Fibroblast of skin of right quadriceps (primary cell): Measurements from ENCODE around the gene SOHLH2.
A peak's percentile ranks its signal among the peaks of the same experiment; 100 is the strongest.

Source experiments
- DNase-seq: peaks from one replicate; pipeline ENCODE4 v3.0.0-alpha.2; 2013

Gene SOHLH2

DNA sequence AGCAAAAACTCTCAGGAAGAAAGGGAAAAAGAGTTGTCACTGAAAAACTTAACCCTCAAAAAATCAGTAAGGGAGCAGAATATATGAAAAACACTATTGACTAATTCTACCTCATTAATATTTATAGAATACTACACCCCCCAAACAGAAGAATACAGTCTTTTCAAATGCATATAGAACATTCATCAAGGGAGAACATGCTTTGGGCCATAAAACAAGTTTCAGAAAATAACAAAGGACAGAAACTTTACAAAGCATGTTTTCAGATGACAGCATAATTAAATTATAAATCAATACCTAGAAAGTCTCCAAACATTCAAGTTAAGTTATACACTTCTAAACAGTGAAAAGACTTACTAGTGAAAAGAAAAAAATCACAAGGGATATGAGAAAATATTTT lies 30.5 kb downstream of the SOHLH2 start:
- DNase-seq: no peak

DNA sequence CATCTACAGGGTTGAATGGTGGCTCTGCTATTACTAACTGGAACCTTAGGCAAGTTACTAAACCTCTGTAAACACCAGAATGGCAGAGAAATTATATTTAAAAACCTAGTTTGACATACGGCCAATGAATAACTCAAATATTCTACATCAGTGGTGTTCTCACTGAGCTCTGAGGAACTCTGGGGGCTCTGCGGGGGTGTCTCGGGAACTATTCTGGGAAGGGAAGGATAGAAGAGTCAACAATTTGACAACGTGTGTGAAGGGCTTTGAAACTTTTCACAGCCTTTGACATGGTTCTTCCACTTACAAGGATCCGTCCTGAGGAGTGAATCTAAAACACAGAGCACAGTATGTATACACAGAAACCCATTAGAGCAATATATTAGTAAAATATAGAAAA lies 38.7 kb downstream of the SOHLH2 start:
- DNase-seq: no peak

DNA sequence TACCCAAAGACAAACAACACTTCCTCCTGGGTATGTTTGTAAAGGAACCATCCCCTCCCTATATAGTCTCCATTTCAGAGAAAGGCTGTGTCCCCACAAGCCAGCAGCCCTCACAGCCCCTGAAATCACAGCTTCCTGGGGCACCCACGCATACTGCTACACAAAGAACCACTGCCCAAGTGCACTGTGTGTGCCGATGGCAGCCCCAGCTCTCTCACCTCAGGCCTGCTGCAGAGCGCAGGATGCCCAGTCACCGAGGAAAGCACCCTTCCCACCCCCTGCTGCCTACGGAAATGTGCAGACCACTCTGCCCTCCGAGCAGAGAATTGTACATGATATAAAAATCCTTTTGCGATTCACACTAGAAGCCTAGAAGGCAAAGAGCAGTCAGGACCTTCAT lies 39.4 kb downstream of the SOHLH2 start:
- DNase-seq: no peak

DNA sequence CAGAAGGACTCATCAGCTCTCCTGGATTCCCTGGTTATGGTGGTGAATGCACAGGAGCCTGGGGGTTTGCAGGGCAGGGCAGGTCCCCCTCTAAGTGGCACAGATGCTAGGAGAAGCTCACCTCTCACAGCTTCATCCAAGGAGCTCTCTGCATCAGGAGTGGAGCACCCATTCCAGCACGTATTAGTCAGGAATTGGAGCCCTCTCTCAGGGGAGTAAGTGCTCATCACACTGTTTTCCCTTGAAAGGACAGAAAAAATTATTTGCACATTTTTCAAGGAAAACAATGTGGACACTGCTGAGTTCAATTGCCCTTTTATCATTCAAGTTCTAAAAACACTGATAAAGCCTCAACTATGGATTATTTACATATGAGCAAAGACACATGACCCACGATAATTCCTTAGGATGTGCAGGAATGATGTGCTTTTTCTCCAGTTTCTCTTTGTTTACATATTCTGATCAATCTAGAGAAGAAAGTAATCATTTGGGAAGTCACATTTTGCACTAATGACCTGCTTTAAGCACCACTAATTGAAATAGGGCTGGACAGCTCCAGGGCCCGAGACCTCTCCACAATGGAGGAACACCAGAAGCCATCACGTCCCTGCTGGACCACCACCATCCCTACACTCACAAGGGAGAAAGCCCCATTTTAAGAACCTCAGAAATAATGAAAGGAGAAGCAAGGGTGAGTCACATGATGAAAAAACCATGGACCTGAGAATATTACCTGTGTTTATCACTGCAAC lies 40.6 kb downstream of the SOHLH2 start:
- no peak for DNase-seq

DNA sequence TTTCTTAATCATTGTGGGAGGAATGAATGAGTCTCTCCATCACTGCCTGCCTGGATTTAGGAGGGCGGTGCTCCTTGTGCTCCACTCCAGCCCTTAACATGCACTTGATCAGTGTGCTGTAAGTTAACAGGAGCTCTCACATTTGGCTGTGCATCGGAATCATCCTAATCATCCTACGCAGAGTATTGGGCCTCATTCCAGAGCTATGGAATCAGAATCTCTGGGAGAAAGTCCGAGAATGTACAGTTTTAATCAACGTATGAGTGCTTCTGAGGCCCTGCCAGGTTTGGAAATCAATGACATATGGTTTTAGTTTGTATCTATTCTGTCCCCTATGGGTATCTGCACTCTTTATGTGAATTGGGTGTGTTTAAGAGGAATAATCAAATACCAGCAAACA lies 48.3 kb downstream of the SOHLH2 start:
- DNase-seq: peak; percentile 85

DNA sequence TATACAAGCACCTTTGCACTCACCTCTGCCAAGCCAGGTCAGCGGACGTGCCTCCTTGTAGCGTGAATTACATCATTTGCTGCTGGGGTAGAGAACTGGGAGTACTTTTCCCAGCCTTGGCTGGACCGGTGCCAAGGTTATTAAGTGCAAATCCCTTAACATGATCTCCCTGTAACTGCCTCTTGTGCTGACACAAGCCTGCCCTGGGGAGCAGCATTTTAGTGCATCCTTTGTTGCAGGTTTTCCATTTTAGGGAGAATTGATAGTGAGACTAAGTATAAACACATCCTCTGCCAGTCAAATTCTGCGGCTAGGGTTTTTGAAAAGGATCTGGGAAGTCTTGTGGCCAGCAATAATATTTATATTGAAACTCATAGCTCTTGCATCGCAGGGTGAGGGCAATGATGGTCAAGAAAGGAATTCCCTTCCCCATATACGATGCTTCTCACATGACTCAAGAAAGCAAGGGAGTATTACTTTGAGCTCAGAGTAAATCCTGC lies 50.5 kb downstream of the SOHLH2 start:
- DNase-seq: peak; percentile 92

DNA sequence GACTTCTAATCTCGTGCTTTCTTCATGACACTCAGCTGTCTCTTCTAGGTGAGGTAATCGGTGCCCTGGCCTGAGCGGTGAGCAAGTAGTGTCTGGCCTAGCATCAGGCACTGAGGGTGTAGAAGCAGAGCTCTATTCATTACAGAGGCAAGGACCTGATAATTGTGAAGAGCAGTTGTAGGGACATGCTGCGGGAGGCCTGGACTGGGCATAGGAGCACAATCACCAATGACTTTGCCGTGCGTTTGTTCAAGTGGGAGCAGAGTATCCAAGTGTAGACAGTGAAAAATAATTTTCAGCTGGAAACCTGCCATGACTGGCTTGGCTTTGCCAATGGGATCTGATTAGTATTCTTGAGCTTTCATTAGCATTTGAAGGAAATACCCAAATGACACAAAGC lies 51.1 kb downstream of the SOHLH2 start:
- no peak for DNase-seq

DNA sequence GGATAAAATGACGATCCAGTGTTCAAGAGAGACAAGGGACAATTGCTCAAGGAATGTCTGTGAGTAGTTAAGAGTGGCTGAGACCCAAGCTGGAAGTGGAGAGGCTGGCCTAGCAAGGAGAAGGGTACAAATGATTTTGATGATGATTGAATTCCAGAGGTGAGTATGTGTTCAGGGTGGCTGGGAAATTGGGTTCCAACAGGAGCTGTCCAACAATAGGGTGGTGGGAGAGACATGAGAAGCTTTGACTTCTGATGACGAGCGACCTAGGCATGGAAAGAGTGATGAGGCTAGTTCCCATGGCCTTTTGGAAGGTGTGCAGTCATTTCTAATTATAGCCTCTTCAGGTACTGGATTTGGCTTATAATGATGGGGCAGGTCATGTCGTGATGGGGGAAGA lies 54.1 kb downstream of the SOHLH2 start:
- DNase-seq: no peak

DNA sequence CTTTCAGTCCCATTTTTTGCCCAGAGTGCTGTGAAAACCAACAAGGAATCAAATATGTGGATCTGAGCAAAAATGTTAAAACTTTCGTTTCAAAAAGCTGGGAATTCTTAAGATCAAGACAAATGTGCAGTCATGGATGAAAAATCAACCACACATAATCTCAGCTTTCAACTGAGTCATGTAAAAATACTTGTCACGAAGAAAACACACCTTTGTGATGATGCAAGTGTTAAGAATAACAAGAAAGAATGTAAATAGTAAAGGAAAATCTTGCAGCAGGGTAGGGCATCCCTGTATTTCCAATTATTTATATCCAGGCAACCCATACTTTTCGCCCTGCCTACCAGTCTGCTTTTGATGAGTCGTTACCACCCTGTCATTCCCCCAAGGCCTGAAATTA lies 55.7 kb downstream of the SOHLH2 start:
- DNase-seq: peak; percentile 17

DNA sequence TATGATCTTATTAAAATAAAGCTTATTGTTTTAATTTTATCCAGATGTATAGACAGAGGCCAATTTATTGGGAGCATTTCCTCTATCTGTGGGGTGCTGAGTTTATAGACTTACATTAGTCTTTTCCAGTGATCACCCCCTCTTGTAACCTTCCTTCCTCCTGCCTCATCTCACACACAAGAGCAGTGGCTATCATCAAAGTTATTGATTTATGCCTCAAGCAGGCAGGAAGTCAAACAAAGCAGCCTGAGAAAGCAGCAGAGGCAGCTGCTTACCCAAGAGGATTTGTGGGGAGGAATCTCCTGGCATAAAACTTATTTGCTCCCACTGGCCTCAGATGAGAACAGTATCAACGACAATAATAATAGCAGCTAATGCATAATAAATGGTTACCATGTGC lies 56.9 kb downstream of the SOHLH2 start:
- DNase-seq: peak; percentile 64

DNA sequence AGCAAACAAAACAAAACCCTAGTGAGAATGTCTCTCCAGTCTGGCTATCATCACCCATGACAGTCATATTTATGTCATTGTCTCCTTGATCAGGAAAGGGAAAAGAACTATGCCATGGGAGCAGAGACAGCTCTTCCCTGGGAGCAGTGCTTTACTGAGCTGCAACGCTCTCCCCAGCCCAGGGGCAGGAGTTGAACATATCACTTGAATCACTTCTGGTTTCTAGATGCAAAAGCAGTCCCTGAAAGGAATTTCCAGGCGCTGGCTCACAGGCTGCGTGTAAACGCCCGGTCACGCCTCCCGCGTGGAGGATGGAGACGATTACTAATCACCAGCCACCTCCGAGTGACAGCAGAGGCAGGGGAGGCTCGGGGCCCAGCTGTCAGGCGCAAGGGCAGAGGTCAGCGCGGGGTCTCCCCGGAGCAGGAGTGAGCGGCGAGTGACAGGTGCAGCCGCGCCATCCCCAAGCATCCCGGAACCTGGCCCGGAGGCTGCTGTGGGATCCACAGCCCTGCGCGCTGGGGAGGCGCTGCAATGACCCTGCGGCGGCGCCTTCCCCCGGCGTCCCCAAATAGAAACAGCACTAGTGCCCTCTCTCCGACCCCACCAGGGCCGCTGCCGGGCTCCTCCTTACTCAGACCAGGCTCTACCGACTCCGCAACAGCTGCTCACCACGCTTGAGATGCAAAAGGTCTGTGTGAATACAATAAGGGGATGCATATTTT lies 59.6 kb downstream of the SOHLH2 start:
- no peak for DNase-seq

DNA sequence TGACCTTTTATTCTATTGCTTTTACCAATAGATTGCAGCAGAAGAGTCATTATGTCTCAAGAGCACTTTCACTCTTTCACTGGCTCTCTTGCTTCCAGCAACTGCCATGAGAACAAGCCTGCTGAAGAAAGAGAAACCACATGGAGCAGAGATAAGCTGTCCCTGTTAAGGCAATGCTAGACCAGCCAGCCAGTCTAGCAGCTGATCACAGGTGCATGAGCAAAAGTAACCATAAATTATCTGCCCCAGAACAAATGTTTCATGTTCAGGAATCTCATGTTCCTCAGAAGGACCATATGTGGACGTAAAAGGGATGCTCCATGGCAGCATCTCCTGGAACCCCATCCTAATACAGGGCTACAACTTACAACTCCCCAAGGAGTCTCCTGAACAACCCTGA lies 62.8 kb downstream of the SOHLH2 start:
- DNase-seq: no peak

DNA sequence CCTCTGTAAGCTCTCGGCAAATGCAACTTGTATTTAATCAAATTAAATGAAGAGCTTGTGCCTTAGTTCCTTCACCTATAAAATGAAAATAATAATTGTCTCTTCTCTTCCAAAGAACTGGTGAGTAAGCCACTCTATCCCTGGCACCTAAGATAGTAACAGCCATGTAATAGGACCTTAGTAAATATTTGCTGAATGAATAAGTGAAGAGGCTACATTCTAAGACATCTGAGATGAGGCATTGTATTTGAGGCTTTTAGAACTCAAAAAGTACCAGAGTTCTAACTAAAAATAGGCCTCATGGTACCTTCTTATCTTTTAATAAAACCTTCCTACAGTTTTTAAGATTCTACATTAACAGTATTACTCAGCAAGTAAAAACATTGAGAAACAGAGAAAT lies 65.9 kb downstream of the SOHLH2 start:
- peak; percentile 27 for DNase-seq

DNA sequence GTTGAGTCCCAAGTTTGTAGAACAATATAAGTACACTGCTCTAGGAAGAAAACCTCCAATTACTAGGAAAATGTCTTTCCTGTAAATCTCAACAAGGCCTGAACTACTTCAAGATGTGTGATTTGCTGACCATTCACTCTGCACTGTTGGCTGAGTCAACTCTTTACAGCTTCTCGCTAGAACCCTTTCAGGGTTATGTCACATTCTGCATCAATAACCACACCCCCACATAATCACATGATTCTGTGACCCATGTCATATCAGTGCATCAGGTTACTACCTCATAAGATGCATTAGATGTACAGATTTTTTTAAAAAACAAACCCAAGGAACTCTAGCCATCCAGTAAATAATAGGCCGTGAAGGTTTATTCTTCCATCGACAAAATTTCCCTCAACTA lies 67.0 kb downstream of the SOHLH2 start:
- no peak for DNase-seq

DNA sequence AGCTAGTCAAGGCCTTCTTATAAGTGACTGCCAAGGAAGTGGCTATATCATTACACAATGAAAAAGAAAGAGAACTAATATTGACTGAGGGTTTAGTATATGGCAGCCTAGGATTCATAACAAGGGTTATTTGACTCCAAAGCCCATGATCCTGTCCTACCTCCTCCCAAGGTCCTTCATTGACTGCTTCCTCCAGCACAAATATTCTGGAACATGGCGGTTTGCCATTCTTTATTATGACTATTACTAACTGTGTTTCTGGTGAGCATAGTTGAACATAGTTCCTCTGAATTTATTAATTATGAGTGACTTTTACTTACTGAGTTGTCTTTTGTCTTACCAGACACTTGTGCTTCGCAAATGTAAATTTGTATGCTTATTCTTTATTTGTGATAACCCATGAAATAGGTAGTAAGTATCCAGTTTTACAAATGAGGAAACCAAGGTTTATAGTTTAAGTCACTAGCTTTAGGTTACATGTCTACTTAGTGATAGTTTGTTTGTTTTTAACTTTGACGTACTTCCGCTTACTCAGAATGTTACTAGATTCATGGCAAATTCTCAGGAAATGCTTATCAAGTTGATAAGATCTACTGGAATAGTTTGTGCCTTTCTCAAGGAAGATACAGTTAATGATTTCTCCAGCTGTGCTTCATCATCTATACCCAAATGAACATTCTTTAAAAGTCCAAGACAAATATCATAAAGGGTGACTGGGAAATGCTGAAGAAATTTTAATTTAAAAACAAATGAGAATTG lies 67.7 kb downstream of the SOHLH2 start:
- DNase-seq: no peak

DNA sequence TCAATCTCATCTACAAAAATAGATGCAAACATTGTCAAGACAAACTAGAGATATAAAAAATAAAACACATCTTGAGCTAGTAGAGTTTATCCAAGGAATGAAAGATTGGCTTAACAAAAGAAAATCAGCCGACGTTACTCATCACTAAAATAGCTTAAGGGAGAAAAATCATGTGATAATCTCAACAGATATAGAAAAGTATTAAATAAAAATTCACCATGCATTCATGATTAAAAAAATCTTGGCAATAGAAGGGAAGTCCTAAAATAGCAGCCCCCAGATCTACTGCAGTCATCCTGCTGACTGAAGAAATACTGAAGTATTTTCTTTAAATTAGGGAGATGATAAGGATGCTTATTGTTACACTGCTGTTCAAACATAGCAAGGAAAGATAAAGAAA lies 70.6 kb downstream of the SOHLH2 start:
- no peak for DNase-seq

DNA sequence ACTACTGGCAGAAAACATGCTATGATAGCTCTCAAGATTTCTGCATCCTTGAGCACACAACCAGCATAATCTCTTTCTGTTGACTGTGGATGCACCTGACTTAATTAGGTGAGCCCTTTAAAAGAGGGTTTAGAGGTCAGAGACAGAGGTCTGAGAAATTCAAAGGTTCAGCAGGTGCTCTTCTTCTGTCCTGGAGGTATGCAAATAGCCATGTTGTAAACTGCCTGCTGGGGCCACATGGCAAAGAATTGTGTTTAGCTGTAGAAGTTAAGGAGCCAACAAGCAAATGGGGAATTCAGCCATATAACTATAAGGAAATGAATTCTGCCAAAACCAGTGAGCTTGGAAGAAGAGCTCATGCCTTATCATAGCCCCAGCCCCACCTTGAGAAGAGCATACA lies 71.6 kb downstream of the SOHLH2 start:
- no peak for DNase-seq

DNA sequence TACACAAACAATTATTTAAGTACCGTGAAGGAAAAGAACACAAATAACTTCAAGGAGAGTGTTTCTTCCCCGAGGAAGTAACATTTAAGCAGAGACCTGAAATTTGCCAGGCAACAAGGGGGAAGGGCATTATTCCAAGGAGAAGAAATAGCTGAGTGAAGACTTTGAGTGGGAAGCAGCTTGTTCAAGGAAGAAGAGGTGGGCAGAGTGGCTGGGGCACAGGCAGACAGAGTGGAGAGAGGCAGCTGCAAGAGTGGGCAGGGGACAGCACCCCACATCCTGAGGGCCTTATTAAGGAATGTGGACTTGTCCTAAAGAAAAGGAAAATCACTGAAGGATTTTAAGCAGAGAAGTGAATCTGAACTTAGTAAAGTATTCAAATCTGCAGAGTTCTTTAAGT lies 78.5 kb downstream of the SOHLH2 start:
- DNase-seq: no peak

DNA sequence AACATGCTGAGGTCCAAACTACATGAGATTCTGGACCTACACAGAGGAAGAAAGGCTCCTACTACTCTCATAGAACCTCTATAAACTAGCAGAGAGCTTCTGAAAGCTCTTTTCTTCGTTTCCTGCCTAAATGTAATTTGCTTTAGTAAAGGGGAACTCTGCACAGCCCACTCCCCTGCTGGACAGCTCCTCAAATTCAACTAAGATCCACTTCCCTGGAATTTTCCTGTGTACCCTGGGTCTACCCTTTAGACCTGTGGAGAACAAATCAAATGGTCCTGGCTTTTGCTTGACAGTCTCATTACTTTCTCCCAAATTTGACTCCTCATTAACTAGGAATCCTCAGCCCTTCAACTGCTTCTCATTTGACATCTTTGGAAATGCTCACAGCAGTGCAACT lies 79.7 kb downstream of the SOHLH2 start:
- no peak for DNase-seq

DNA sequence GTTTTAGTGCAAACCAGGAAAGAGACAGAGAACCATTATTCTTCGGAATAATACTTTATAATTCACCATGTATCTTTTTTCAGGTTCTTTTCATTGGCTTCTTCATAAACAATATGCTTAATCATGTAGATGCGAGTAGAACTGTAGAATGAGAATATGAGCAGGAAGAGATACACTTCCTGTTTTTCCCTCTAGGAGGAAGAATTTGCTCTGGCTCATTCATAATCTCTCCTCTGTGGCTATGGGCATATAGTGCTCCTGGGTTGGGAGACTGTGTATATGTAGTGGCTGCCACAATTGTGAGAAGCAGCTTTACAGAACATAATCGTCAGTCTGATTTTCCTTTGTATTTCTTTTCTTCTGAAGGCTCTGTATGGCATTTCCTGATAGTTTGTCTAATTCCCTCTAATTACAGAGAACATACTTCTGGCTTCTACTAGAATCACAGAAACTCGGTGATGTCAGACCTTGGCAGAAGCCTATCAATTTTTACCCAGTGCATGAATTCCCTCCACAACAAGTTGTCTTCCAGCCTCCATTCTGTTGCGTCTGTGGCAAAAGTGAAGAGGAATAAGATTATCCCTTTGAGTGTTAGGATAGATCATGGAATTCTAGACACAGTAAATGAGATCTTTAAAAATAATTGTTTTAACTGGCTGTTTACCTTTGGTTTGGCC lies 80.3 kb downstream of the SOHLH2 start:
- no peak for DNase-seq

DNA sequence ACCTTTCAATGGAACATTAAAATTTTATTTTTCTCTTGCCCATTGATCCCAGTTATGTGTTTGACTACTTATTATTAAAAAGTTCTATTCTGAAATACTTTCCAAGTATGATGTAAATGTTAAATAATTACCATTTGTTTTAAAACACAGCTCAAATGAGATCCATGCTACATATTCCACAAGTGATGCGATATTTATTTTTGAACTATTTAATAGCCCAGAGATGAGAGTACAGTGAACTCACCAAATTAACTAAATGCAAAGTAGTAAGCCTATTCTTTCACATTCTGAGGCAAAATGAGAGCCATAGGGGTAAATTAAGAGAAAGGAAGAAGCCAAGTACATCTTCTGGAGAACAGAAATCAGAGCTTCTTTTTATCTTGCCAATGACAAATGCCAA lies 82.0 kb downstream of the SOHLH2 start:
- DNase-seq: no peak

DNA sequence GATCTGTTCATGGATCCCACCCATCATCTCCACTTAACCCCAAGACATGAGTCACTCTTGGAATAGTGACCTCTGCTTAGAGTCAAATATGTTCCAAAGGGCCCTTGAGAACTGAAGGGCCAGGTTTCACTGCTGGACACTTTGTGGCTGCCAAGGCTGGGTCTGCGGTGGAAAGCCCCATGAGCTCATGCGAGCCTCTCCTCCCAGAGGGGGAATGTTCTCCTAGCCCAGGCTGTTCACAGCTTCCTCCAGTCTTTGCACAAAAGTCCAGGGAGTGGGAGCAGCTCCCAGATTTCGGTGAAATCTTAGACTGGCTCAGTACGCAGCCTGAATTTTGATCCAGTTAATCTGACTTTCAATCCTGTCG lies 82.4 kb downstream of the SOHLH2 start:
- DNase-seq: peak; percentile 52

DNA sequence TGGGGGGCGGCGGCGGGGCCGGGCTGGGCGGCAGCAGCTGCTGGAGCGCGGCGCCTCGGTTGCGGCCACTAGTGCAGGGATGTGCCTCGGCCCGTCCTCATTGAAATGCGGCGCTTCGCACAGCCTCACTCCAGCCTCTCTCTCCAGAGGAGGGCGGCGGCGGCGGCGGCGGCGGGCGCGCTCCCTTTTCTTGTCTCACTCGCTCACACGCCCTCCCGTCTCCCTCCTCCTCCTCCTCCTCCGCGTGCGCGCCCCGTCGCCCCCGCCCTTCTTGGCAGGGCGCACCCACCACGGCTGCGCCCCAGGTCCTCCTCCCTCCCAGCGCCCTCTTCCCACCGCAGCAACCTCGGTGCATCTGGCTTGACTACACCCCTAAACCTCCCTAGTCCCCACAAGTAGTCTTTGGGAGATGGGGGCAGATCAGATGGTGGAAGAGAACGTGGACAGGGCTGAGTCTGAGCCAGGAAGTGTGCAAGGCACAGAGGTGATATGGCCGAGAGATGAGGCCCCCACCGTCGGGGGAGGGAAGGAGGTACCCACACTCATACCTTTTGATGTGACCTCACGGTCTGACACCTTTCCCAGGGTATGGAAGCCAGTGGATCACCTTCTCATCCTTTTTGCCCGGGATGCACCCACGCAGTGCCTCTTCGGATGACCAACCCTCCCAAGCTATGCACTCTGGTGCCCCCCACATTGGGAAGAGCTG lies 83.0 kb downstream of the SOHLH2 start, which contains the start of gene DCLK1:
DCLK1 (minus strand) TSS at position 161 of the 709 bp plus-strand sequence.
- DNase-seq: peak; percentile 49
